ENCODE measurements around the gene PHTF2.

GRCh38 chr7:77826300-77826699 is 27.7 kb downstream of the PHTF2 start:
- TF ChIP-seq EZH2phosphoT487 (IDR thresholded peaks at IDR 0.05; ENCODE audit: low read depth, severe bottlenecking, unreplicated experiment) (no peak), CTCF (IDR thresholded peaks at IDR 0.05; ENCODE audit: poor library complexity) (no peak)

Measured in hepatocyte (in vitro differentiated cells).